ENCODE results near the gene MYDGF.

Gene MYDGF

DNA sequence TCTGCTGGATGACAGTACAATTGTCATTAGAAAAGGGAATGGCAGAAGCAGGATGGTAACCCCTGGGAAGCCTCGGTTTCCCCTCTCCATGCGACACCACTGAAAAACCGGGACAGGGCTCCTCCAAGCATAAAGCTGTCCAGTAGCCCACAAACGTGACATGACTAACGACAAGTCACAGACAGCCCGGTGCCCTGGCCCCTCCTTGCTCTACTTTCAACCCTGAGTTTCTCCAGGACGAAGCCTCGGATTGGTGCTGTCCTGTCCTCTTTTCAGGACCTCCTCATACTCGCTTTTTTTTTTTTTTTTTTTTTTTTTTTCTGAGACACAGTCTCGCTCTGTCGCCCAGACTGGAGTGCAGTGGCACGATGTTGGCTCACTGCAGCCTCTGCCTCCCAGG lies 37.2 kb upstream of the MYDGF start:
- TF ChIP-seq, protein P1, sequence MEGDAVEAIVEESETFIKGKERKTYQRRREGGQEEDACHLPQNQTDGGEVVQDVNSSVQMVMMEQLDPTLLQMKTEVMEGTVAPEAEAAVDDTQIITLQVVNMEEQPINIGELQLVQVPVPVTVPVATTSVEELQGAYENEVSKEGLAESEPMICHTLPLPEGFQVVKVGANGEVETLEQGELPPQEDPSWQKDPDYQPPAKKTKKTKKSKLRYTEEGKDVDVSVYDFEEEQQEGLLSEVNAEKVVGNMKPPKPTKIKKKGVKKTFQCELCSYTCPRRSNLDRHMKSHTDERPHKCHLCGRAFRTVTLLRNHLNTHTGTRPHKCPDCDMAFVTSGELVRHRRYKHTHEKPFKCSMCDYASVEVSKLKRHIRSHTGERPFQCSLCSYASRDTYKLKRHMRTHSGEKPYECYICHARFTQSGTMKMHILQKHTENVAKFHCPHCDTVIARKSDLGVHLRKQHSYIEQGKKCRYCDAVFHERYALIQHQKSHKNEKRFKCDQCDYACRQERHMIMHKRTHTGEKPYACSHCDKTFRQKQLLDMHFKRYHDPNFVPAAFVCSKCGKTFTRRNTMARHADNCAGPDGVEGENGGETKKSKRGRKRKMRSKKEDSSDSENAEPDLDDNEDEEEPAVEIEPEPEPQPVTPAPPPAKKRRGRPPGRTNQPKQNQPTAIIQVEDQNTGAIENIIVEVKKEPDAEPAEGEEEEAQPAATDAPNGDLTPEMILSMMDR (IDR thresholded peaks at IDR 0.05), result no peak
- peak overlapping the region in 1 of 2 donors; percentile 82 for H3K27ac ChIP-seq
- no peak overlapping the region for H3K4me3 ChIP-seq
- no peak for DNase-seq (ENCODE audit: low spot score)

DNA sequence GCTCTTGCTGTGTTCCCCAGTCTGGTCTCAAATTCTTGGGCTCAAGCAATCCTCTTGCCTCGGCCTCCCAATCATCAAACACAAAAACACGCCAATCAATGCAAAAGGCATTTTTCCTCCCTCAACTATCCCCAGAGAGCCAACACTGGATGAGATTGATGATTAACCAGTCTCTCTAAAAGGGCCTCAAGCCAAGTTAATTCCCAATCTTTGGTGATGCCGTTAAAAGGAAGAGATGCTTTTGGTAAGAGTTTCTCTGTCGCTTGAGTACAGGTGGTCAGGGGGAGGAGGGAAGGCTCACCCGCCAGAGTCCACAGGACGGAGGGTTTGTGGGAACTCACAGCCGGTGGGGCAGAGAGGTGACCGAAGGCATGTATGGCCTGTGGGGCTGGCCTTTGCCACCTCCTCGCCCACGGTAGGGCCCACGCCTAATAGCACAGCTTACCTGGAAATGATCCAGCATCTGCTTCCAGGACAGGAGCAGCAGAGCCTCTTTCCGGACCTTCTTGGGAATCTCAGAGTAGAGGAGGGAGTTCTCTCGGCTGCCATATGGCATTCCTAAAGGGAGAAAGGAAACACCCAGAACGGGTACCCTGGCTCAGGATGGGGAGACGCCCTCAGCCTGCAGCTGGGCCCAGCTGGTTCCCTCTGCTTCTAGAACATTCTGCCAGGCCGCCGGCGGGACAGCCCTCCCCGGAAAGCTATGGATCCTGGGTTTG lies 35.4 kb upstream of the MYDGF start:
- no peak overlapping the region for H3K27ac ChIP-seq
- DNase-seq (ENCODE audit: low spot score), result no peak
- TF ChIP-seq, protein P1 (IDR thresholded peaks at IDR 0.05), result no peak
- no peak overlapping the region for H3K4me3 ChIP-seq

DNA sequence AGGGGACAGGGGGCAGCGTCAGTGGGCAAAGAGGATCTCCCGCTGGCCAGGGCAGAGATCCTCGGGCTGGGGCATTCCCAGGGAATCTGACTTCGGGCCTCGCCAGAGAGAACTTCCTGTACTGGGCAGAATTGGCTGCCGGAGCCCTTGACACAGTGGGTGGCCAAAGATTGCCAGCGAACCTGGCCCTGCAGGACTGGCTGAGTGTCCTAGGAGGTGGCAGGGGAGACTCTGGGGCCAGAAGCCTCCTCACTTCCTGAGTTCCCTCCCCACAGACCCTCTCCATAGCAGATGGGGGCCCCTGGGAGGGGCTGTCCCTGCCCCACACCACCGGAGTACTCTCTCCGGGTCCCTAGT lies 34.2 kb upstream of the MYDGF start:
- no peak overlapping the region for H3K27ac ChIP-seq
- no peak overlapping the region for H3K4me3 ChIP-seq
- TF ChIP-seq, protein P1 (IDR thresholded peaks at IDR 0.05), result no peak
- no peak for DNase-seq (ENCODE audit: low spot score)

DNA sequence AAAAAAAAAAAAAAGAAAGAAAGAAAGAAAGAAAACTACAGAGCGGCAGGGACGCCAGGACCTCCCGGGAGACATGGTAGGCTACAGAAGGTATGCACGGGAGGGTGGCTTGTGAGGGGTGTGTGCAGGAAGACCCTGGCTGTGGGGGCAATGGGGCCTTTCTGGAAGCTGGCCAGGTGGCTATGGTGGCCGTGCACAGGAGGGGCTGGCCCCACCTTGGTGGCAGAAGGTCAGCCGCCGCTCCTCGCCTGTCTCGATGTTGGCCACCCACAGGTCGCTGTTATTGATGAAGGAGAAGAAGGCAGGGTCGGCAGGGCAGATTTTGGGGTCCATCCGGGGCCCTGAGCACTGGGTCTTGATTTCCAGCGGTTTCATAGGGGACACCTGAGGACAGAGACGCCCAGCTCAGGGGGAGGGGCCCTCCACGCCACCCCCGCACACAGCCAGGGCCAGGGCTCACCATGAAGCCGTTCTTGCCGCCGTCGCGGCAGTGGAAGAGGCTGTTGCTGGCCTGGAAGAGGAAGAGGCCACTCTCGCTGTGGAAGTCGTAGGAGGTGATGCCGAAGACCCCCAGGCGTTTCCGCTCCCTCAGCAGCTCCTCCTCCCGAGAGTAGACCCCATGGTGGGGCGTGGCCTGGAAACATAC lies 33.7 kb upstream of the MYDGF start:
- DNase-seq (ENCODE audit: low spot score), result no peak
- Histone ChIP-seq H3K27ac (no peak overlapping the region), H3K4me3 (no peak overlapping the region)
- TF ChIP-seq, protein P1 (IDR thresholded peaks at IDR 0.05), result no peak

DNA sequence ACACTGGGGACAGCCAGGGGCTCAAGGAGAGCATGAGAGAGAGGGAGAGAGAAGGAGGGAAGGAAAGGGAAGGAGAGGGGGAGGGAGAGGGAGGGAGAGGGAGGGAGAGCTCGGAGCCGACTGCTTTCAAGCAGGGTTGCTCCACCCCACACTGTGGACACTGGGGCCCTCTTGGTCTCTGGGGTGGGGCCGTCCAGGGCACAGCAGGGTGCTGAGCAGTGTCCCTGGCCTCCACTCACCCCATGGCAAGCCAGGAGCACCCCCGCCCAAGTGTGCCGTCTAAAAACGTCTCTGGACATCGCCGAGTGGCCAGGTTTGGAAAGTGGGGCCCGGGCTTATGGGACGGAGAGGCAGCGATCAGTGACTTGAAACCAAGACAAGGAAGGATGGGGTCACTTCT lies 32.6 kb upstream of the MYDGF start:
- H3K4me3 ChIP-seq, result no peak overlapping the region
- H3K27ac ChIP-seq, result no peak overlapping the region
- DNase-seq (ENCODE audit: low spot score), result no peak
- TF ChIP-seq, protein P1 (IDR thresholded peaks at IDR 0.05), result no peak

DNA sequence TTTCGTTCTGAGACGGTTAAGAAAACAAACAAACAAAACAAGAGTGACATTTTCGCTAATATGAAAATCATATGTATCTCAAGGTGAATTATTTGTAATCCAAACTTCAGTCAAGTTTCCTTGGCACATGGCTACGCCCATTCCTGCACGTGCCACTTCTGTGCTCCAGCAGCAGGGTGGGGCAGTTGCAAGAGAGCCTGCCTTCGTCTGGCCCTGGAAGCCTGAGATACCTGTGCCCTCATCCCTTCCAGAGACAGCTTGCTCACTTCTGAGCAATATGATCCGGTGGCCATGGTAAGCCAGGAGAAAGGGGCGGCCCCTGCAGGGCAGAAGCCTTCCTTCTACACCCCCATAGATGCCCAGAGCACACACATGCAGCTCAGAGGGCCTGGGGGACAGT lies 31.4 kb upstream of the MYDGF start:
- Histone ChIP-seq H3K4me3 (no peak overlapping the region), H3K27ac (no peak overlapping the region)
- DNase-seq (ENCODE audit: low spot score), result no peak
- TF ChIP-seq, protein P1 (IDR thresholded peaks at IDR 0.05), result no peak

DNA sequence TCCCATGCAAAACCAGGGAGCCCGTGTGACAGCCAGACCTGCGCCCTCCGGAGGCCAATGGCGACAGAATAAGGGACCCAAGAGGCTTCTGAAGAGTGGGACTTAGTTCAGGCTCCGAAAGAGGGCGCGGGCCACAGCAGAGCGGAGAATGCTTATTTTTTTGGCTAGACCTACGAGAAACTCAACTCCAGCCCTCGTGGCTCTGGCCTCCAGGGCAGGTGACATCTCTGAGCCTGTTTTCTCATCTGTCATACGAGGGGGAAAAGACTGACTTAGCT lies 30.5 kb upstream of the MYDGF start:
- TF ChIP-seq, protein P1 (IDR thresholded peaks at IDR 0.05), result no peak
- no peak overlapping the region for H3K4me3 ChIP-seq
- DNase-seq (ENCODE audit: low spot score), result no peak
- no peak overlapping the region for H3K27ac ChIP-seq

Measured in coronary artery (tissue), 2 donors.